ENCODE results near the gene TNFSF9. TPM values are rescaled to one million over a fixed set of nuclear protein-coding genes. Genes with fewer than 3 reads are reported as not detected.
"Not testable (repeated sequence)": the region's sequence is repeated elsewhere in the genome, so short reads cannot be mapped to it uniquely, and the experiment has no call there.

TNFSF9 gene
- total RNA-seq, 6 donors from 2014 or later: 6.3 to 11.6 (median 8.4) TPM

DNA sequence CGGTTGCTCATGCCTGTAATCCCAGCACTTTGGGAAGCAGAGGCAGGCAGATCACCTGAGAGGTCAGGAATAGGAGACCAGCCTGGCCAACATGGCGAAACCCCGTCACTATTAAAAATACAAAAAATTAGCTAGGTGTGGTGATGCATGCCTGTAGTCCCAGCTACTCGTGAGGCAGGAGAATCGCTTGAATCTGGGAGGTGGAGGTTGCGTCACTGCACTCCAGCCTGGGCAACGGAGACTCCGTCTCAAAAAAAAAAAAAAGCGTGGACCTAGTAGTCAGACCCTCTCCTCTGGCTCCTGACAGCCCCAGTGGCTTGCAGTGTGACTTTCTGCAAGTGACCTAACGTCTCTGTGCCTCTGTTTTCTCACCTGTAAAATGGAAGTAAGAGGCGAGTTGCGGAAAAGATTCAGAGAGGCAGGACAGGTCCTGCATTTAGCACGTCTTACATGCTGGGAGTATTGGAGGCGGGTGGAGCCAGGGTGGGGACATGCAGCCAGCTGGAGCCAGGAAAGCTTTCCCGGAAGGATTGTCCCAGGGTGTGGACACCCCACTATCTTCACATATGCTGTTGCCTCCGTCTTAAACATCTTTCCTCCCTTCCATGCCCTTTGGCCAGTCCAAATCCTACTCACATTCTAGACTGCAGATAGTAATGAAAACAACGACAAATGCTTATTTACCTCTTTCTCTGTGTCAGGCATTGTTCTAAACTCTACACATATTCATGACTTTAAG is 31.6 kb upstream of the TNFSF9 start:
- Histone ChIP-seq H3K9me3 (no peaks in the 10 kb centered on the region), H3K4me1 (peaks cover 11 to 15% (median 11%) of the 10 kb centered on the region in 4 donors), H3K27me3 (peaks cover 0 to 19% (median 9%) of the 10 kb centered on the region in 4 donors), H3K27ac (no peak overlapping the region), H3K36me3 (no peaks in the 10 kb centered on the region), H3K4me3 (no peak overlapping the region)
- TF ChIP-seq POLR2AphosphoS5 (IDR thresholded peaks at IDR 0.05) (no peak), EP300 (IDR thresholded peaks at IDR 0.05) (no peak), POLR2A (IDR thresholded peaks at IDR 0.05) (no peak)
- TF ChIP-seq, protein P1, sequence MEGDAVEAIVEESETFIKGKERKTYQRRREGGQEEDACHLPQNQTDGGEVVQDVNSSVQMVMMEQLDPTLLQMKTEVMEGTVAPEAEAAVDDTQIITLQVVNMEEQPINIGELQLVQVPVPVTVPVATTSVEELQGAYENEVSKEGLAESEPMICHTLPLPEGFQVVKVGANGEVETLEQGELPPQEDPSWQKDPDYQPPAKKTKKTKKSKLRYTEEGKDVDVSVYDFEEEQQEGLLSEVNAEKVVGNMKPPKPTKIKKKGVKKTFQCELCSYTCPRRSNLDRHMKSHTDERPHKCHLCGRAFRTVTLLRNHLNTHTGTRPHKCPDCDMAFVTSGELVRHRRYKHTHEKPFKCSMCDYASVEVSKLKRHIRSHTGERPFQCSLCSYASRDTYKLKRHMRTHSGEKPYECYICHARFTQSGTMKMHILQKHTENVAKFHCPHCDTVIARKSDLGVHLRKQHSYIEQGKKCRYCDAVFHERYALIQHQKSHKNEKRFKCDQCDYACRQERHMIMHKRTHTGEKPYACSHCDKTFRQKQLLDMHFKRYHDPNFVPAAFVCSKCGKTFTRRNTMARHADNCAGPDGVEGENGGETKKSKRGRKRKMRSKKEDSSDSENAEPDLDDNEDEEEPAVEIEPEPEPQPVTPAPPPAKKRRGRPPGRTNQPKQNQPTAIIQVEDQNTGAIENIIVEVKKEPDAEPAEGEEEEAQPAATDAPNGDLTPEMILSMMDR (IDR thresholded peaks at IDR 0.05): no peak
- ATAC-seq (ENCODE audit: low FRiP score in 2 of 2): no peak
- DNase-seq: no peak
- WGBS, 2 donors: 68 to 70% methylated on average over 17 of the region's 17 CpGs

DNA sequence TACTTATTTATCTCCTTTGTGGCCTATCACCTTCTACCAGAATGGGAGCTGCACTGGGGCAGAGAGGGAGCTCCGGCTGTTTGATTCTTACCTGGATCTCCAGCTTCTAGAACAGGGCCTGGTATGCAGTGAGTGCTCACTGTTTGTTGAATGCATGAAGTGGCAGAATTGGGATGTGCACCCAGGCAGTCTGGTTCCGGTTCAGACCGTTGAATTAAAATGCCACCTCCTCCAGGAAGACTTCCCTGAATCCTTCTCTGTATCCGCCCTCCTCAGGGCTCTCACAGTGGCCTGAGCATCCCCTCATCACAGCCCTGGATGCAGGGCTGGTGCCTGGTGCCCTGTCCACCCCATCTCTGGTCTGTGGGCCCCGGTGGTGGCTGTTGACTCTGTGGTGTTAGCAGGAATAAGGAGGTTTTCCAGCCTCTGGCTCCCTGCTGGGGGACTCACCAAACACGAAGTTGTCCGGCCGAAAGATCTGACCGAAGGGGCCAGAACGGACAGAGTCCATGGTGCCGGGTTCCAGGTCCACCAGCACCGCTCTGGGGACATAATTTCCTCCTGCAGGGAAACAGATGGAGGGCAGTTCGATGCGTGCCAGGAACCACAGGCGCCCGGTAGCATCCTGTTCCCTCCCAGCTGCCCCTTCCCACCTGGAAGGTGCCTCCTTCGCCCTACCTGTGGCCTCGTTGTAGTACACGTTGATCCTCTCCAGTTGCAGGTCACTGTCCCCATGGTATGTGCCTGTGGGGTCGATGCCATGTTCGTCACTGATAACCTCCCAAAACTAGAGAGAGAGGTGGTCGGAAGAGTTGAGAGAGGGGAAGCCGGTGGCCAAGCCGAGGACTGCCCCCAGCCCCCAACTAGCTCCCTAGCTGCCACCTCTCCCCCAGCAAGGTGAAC is 29.7 kb upstream of the TNFSF9 start:
- TF ChIP-seq POLR2AphosphoS5 (IDR thresholded peaks at IDR 0.05): no peak
- Histone ChIP-seq H3K36me3 (no peaks in the 10 kb centered on the region), H3K9me3 (no peaks in the 10 kb centered on the region), H3K4me1 (peaks cover 11 to 15% (median 11%) of the 10 kb centered on the region in 4 donors), H3K4me3 (peak overlapping the region in 1 of 4 donors; percentile 39), H3K27ac (no peak overlapping the region), H3K27me3 (peaks cover 0 to 19% (median 9%) of the 10 kb centered on the region in 4 donors)
- ATAC-seq (ENCODE audit: low FRiP score in 2 of 2) (no peak), DNase-seq (no peak)
- WGBS, 2 donors: 65 to 70% methylated on average over 13 to 24 of the region's 24 CpGs

DNA sequence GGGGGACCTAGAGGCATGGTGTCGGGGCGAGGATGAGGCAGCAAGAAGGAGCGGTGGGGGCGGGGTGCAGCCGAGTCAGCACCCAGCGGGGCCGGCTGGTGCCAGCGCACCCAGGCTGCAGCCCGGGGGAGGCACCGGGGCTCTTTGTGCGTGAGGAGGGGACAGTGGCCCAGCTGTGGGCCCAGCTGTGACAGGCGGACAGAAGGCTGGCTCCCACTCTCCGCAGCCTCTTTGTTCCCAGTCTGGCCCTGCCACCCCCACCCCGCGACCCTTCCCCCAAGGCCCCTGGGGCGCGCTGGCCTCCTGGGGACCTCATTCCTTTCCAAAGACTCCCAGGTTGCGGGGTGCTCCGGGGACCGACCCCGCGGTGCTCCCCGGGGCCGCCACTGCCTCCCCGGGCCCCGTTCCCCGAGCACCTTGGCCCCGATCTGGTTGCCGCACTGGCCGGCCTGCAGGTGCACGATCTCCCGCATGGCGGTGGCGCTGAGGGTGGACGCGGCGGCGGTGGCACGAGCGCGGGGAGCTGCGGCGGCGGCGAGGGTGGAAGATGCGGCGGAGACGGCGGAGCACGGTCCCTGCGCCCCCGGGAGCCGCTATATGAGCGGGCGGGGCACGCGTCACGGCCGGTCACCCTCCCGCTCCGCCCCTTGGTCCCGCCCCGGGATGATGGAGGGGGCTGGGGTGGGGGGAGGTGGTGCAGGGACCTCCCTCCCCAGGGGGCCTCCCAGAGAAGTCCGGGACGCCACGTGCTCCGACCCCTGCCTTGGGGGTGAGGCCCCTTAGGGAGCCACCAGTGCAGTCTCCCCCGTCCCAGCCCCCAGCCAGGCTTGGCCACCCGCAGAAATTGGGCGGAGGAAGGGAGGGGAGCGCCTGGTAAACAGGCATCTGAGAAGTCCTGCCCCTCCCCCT is 28.8 kb upstream of the TNFSF9 start, which contains the start of gene TUBB4A:
TSS of gene TUBB4A (minus strand) at position 570 of the 909 bp plus-strand sequence. CDS start at position 473, 97 bp downstream.
- DNase-seq: peak in 1 of 2 donors; percentile 86
- 2 to 19% methylated on average over 2 to 26 of the region's 71 CpGs for WGBS, 2 donors

DNA sequence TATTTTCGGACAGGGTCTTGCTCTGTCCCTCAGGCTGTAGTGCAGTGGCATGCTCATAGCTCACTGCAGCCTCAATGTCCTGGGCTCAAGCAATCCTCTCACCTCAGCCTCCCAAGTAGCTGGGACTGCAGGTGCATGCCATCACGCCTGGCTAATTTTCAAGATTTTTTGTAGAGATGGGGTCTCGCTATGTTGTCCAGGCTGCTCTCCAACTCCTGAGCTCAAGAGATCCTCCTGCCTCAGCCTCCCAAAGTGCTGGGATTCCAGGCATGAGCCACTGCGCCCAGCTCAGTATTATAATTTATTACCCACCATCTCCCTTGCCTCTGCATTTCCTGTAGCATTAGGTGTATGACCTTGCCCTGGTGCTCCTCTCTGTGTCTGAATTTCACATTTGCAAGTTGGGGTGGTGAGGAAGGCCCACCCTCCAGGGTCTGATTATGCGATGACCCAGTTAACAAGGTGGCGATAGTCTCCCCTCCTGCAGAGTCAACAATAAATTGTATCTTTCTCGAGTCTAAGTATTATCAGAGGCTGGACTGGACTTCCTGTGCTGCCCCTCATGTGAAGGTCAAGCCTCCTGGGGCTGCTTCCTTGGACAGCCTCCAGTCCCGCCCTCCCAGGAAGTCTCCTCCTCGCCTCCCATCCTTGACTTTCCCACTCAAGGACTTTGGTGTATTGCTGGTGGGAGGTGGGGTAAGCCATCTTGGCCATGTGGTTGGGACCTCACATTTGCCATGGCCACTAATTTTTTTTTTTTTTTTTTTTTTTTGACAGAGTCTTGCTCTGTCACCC is 27.2 kb upstream of the TNFSF9 start:
- Histone ChIP-seq H3K27me3 (peaks cover 0 to 19% (median 9%) of the 10 kb centered on the region in 4 donors), H3K4me1 (peaks cover 11 to 15% (median 11%) of the 10 kb centered on the region in 4 donors), H3K27ac (no peak overlapping the region), H3K36me3 (no peaks in the 10 kb centered on the region), H3K9me3 (no peaks in the 10 kb centered on the region), H3K4me3 (no peak overlapping the region)
- WGBS, 2 donors: 73 to 84% methylated on average over 8 to 9 of the region's 9 CpGs
- no peak for DNase-seq
- TF ChIP-seq EP300 (IDR thresholded peaks at IDR 0.05): no peak
- TF ChIP-seq, protein P1 (IDR thresholded peaks at IDR 0.05): no peak
- no peak for TF ChIP-seq POLR2A (IDR thresholded peaks at IDR 0.05)
- TF ChIP-seq POLR2AphosphoS5 (IDR thresholded peaks at IDR 0.05): no peak
- ATAC-seq (ENCODE audit: low FRiP score in 2 of 2): no peak

More for the DNA sequence above, 28.8 kb upstream of the TNFSF9 start, which contains the start of gene TUBB4A:
- Histone ChIP-seq H3K27ac (peak within 1 kb of the TSS in 1 of 4 donors; percentile 5), H3K27me3 (peaks cover 0 to 19% (median 9%) of the 10 kb centered on the region in 4 donors), H3K36me3 (no peaks in the 10 kb centered on the region), H3K4me1 (peaks cover 11 to 15% (median 11%) of the 10 kb centered on the region in 4 donors), H3K4me3 (peak within 1 kb of the TSS; percentile 5 to 44 (median 40)), H3K9me3 (no peaks in the 10 kb centered on the region)
- no peak for TF ChIP-seq POLR2AphosphoS5 (IDR thresholded peaks at IDR 0.05)
- TF ChIP-seq, protein P1 (IDR thresholded peaks at IDR 0.05): peak in 1 of 6 experiments; percentile 33
- peak in 1 of 2 donors; percentile 46 for ATAC-seq (ENCODE audit: low FRiP score in 2 of 2)

DNA sequence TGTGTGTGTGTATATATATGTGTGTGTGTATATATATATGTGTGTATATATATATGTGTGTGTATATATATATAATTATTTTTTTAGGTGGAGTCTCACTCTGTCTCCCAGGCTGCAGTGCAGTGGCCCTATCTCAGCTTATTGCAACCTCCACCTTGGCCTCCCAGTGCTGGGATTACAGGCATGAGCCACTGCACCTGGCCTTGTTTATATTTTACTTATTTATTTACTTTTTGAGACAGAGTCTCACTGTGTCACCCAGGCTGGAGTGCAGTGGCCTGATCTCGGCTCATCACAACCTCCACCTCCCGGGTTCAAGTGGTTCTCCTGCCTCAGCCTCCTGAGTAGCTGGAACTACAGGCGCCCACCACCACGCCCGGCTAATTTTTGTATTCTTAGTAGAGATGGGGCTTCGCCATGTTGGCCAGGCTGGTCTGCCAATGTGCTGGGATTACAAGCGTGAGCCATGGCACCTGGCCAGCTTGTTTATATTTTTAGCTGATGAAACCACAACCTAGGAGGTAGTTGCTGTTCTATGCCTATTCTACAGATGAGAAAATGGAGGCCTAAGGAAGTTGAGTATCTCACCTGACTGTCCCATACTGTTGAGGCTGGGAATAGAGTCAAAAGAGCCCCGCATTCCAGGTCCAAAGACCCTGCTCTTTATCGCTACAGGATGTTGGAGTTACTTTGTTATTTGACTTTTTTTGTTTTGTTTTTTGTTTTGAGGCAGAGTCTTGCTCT is 22.6 kb upstream of the TNFSF9 start:
- WGBS, 2 donors: 91 to 94% methylated on average over 9 of the region's 9 CpGs
- not testable (repeated sequence) for H3K9me3 ChIP-seq; H3K27ac ChIP-seq; H3K36me3 ChIP-seq; ATAC-seq (ENCODE audit: low FRiP score in 2 of 2); H3K4me3 ChIP-seq; DNase-seq; H3K27me3 ChIP-seq
- peaks cover 5 to 11% (median 6%) of the 10 kb centered on the region in 4 donors for H3K4me1 ChIP-seq

All from upper lobe of left lung (tissue), 6 donors.